ENCODE results near the gene PFN3.
"Not testable (repeated sequence)": the region's sequence is repeated elsewhere in the genome, so short reads cannot be mapped to it uniquely, and the experiment has no call there.

Gene PFN3

GRCh38 chr5:177393206-177393765, 7.2 kb downstream of the PFN3 start:
- no peak for DNase-seq (ENCODE audit: low spot score)

DNA sequence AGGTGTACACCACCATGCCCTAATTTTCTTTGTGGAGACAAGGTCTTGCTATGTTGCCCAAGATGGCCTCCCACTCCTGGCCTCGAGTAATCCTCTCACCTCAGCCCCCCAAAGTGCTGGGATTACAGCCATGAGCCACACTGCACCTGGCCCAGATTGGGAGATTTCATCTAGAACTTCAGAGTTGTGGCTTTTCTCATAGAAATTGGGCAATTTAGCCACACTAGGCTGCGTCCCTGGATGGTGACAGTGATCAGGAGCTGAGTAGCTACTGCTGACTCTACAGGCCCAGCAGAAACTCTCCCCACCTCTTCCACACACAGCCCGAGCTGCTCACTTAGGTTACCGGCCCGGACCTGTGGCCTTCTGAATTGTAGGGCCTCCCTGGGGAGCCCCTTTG, 7.7 kb downstream of the PFN3 start:
- DNase-seq (ENCODE audit: low spot score) = no peak

- DNase-seq (ENCODE audit: low spot score) = peak; percentile 92
Observed at GRCh38 chr5:177390363-177391300, 9.8 kb downstream of the PFN3 start.

- peak; percentile 48 for DNase-seq (ENCODE audit: low spot score)
Observed at GRCh38 chr5:177389241-177390169, 11.0 kb downstream of the PFN3 start.

DNA sequence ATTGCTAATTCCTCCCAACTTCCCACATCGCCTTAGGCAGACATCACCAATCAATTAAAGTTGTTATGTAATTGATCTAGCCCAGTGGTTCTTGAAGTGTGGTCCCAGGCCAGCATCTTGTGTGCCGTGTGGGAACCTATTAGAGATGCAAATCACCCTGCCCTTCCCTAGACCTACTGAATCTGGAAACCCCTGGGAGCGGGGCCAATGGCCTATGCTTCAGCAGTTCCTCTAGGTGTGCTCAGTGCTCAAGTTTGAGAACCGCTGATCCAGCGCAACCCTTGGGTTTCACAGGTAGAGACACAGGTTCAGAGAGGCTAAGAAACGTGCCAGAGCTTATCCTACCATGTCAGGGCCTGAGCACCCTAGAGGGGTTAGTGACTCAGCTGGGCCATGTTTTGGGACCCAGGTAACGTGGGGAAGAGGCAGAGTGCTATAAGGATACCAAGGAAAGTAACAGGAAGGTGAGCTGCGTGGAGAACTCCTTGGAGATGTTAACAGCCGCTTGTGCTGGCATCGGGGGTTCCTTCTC, 11.9 kb downstream of the PFN3 start:
- DNase-seq (ENCODE audit: low spot score) = no peak

DNA sequence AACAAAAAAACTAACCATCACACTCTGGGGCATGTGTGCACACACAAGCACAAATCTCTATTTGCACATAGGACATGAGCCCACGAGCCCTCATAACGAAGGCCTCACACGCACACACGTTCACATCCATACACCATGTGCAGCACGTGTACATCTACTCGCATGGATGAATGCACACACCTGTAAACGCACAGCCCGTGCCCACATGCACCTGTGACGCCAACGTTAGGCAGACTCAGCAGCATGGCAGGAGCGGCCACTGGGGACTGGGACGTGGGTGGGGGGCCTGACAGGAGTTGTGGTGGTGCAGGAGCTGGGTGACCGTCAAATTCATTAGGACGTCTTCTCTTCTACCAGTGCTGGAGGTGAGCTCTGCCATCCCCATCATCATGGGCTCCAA, 13.1 kb downstream of the PFN3 start:
- peak; percentile 59 for DNase-seq (ENCODE audit: low spot score)

GRCh38 chr5:177386542-177386941, 13.9 kb downstream of the PFN3 start:
- DNase-seq (ENCODE audit: low spot score) = no peak

GRCh38 chr5:177385720-177386119, 14.7 kb downstream of the PFN3 start:
- no peak for DNase-seq (ENCODE audit: low spot score)

DNA sequence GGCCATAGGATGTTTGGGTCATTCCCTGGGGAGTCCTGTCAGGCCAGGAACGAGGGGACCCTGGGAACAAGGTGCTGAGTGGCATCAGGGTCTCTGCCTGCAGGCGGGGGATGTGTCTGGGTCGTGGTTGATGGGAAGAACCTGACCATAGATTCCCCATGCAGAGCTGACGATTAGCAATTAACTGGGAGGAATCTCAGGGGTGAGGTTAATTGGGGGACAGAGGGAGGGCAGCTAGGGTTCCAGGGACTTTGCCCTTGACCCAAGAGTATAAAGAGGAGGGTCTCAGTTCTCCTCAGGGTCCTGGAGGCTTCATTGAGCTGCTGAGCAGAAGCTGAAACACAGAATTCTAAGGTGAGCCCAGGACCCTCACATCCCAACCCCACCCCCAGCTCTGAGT, 16.3 kb downstream of the PFN3 start, which contains the start of gene SLC34A1:
Gene SLC34A1, plus strand, starts transcription at position 301 of the 400 bp plus-strand sequence. CDS start 1,308 bp downstream, outside the sequence.
- no peak for DNase-seq (ENCODE audit: low spot score)

DNA sequence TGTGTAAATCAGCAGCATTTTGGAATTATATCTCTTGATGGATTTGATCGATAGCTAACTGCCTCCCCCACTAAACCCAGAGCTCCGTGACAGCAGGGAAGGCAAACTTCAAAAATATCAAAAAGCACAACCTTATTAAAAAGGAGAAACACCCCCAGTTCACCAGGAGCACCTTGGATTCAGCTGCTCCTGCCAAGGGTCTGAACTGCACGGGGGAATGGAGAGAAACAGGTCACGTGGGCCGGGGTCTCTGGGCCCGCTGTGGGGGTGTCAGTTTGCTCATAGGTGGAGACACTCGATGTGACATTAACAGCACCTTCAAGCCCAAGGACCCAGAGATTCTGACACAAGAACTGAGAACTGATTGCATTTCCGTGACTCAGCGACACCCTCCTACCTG, 17.3 kb downstream of the PFN3 start:
- DNase-seq (ENCODE audit: low spot score) = no peak

DNA sequence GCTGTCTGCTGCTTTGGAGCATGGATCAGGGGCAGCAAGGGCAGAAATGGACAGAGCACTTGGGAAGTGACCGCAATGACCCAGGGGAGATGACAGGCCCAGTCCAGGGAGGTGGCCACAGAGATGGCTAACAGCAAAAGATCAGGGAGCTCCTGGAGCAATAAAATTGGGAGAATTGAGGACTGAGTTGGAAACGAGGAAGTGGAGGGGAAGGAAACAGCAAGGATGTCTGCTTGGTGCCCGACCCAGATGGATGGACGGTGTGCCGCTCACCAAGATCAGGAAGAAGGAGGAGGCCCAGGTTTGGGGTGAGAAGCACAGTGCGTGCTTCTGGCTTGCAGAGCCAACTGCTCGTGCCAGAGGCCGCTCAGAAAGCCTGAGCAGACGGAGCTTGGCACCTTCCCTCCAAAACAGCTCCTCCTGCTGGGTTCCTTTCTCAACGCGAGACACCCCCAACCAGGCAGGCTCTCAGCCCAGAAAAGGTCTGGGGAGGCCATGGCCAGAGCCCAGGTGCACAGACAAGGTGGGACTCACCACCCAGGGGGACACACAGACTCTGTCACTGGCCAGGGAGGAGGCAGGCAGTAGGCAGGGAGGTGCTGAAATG, 17.9 kb downstream of the PFN3 start:
- peak; percentile 55 for DNase-seq (ENCODE audit: low spot score)

- no peak for DNase-seq (ENCODE audit: low spot score)
Observed at GRCh38 chr5:177380805-177381126, 19.7 kb downstream of the PFN3 start.

- DNase-seq (ENCODE audit: low spot score) = no peak
Observed at GRCh38 chr5:177378884-177379883, 21.3 kb downstream of the PFN3 start.

DNA sequence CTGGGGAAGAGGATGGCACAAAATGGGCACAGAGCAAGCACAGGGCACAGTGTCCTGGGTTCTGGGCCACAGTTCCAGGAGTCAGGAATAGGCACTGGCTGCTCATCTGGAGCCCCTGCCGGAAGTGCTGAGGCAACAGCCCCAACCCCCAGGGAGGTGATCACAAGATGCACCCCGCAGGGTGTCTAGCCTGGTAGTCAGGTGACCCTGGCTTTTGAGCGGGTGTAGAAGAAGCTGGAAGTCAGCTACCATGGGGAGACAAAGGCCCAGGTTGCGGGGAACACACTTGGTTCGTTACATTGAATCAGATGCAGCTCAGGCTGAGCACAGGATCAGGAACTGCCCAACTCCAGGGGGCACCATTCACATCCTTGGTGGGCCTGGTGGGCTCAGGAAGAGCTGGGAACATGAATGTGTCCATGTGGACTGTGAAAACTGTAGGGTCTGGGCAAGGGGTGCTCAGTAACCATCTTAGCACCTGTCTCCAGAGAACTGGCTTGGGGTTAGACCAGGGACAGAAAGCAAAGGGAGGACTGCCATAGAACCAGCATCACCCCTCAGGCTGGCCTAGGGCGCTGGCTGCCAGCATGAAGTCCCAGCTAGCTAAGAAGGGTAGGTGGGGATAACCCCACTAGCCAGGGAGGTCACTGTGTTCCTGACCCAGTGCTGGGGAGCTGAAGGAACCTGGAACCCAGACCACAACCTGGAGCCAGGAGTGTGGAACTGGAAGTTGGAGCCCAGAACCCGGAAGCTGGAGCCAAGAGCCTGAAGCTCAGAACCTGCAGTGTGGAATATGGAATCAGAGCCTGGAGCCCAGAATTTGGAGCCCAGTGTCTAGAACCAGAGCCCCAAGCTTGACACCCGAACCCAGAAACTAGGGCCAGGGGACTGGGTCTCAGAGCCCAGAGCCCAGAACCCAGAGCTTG, 22.3 kb downstream of the PFN3 start:
- no peak for DNase-seq (ENCODE audit: low spot score)

DNA sequence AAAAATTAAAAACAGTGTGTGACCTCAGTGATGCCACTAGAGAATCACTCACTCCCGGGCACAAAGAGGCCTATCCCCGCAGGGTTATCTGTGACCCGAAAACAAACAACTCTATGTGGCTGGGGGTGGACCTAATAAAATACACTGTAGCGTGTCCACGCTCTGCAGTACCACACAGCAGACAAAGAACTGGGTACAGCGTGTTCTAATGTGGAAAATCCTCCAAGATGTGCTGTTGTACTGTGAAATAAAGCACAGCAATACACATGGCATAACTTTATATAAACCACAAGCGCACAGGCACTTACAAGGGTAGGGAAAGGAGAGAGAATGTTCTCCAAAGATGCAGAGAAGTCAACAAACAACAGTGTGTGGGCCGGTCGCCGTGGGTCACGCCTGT, 24.4 kb downstream of the PFN3 start:
- no peak for DNase-seq (ENCODE audit: low spot score)

DNA sequence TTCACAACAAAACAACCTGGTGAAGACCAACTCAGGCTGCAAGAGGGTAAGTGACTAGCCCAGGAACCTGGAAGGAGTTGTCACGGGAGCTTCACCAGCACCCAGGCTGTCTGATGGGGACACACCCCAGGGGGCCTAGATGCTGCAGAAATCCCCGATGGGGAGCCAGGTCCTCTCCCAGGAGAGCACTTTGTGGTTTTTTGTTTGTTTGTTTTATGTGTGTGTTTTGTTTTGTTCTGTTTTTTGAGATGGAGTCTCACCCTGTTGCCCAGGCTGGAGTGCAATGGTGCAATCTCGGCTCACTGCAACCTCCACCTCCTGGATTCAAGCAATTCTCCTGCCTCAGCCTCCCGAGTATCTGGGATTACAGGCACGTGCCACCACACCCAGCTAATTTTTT, 24.9 kb downstream of the PFN3 start:
- not testable (repeated sequence) for DNase-seq (ENCODE audit: low spot score)

DNA sequence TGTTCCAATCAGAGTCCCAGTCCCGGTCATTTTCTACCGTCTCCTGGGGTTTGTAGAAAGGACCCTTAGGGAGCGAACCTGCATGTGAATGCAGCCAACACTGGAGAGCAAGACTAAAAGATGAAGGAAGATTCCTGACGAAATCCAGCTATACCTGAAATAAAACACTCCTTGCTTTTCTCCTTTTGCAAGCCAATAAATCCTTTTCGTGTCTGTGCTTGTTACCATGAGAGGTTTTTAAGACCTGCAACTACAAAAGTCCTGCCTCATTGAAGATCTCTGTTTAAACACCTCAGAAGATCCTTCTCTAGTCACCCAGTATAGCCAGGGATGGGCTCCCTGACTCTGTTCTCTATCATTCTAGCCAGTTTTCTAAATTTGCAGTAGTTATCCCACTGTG, 26.2 kb downstream of the PFN3 start:
- DNase-seq (ENCODE audit: low spot score) = no peak

DNA sequence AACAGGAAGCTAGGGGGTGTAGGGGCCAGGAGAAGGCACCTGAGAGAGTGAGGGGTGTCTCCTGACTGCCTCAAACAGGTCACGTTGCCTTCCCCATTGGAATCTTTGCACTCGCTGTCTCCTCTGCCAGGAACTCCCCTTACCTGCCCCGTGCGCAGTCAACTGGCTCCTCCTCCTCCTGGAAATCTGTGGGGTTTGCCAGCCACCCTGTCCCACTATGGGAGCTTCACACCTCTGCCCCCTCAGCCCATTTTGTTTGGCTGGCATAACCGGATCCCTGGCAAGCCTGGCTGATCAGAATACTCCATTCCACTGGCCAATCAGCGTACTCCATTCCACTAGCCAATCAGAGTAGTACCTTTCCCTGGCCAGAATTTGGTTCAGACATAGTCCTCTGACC, 26.7 kb downstream of the PFN3 start:
- DNase-seq (ENCODE audit: low spot score) = no peak

DNA sequence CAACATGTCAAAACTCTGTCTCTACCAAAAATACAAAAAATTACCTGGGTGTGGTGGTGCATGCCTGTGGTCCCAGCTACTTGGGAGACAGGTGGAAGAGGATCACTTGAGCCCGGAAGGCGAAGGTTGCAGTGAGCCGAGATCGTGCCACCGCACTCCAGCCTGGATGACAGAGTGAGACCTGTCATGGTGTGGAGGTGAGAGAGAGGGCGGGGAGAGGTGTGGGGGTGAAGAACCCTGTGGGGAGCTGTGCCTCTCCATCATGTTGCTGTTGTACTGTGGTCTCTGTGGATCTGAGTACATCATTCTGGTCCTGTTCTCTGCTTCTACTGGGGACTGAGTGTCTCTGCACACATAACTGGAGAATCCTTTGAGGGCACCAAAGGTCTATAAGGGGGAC, 27.6 kb downstream of the PFN3 start:
- DNase-seq (ENCODE audit: low spot score) = no peak
